Measurements from ENCODE around the gene CUEDC1. TPM values are rescaled to one million over a fixed set of nuclear protein-coding genes. Genes with fewer than 3 reads are reported as not detected.
A peak's percentile ranks its signal among the peaks of the same experiment; 100 is the strongest.

CUEDC1 gene
- total RNA-seq, 1 donor from 2014 or later = 76.1 TPM

GRCh38 chr17:57948169-57948554 is 7.0 kb downstream of the CUEDC1 start:
- H3K9me3 ChIP-seq = no peaks in the 10 kb centered on the region
- H3K4me1 ChIP-seq = peaks cover 11 to 60% of the 10 kb centered on the region in 2 donors
- H3K36me3 ChIP-seq = no peaks in the 10 kb centered on the region
- no peak for DNase-seq (ENCODE audit: low spot score in 2 of 2)
- intact Hi-C loops (cut with DNase I) = no loop called here
- H3K4me3 ChIP-seq = no peak overlapping the region
- peak overlapping the region; percentile 77 to 97 for H3K27ac ChIP-seq
- no peak for TF ChIP-seq CTCF (IDR thresholded peaks at IDR 0.05)
- H3K27me3 ChIP-seq = no peaks in the 10 kb centered on the region

- Histone ChIP-seq H3K9me3 (no peaks in the 10 kb centered on the region), H3K36me3 (no peaks in the 10 kb centered on the region), H3K27me3 (no peaks in the 10 kb centered on the region), H3K4me1 (peaks cover 11 to 64% of the 10 kb centered on the region in 2 donors), H3K27ac (peak overlapping the region; percentile 77 to 97), H3K4me3 (peak overlapping the region; percentile 37 to 54)
- no peak for TF ChIP-seq CTCF (IDR thresholded peaks at IDR 0.05)
- no peak for DNase-seq (ENCODE audit: low spot score in 2 of 2)
- intact Hi-C loops (cut with DNase I) = no loop called here
These were observed 7.8 kb downstream of the CUEDC1 start for GRCh38 chr17:57947369-57947768.

GRCh38 chr17:57946798-57947358 is 8.3 kb downstream of the CUEDC1 start:
- peak overlapping the region; percentile 77 to 97 for H3K27ac ChIP-seq
- peaks cover 11 to 67% of the 10 kb centered on the region in 2 donors for H3K4me1 ChIP-seq
- no peaks in the 10 kb centered on the region for H3K9me3 ChIP-seq
- H3K27me3 ChIP-seq = no peaks in the 10 kb centered on the region
- intact Hi-C loops (cut with DNase I) = no loop called here
- H3K36me3 ChIP-seq = no peaks in the 10 kb centered on the region
- no peak for DNase-seq (ENCODE audit: low spot score in 2 of 2)
- H3K4me3 ChIP-seq = peak overlapping the region; percentile 37 to 54
- no peak for TF ChIP-seq CTCF (IDR thresholded peaks at IDR 0.05)

- DNase-seq (ENCODE audit: low spot score in 2 of 2) = no peak
- Histone ChIP-seq H3K4me1 (peaks cover 11 to 66% of the 10 kb centered on the region in 2 donors), H3K27me3 (no peaks in the 10 kb centered on the region), H3K36me3 (no peaks in the 10 kb centered on the region), H3K9me3 (no peaks in the 10 kb centered on the region), H3K4me3 (peak overlapping the region; percentile 37 to 54), H3K27ac (peak overlapping the region; percentile 77 to 97)
- TF ChIP-seq CTCF (IDR thresholded peaks at IDR 0.05) = no peak
- intact Hi-C loops (cut with DNase I) = no loop called here
These were observed 9.0 kb downstream of the CUEDC1 start for GRCh38 chr17:57945996-57946797.

GRCh38 chr17:57944908-57945307 is 10.3 kb downstream of the CUEDC1 start:
- H3K4me3 ChIP-seq = no peak overlapping the region
- H3K27ac ChIP-seq = no peak overlapping the region
- no peak for DNase-seq (ENCODE audit: low spot score in 2 of 2)
- no peak for TF ChIP-seq CTCF (IDR thresholded peaks at IDR 0.05)
- no peaks in the 10 kb centered on the region for H3K27me3 ChIP-seq
- peaks cover 11 to 60% of the 10 kb centered on the region in 2 donors for H3K4me1 ChIP-seq
- no peaks in the 10 kb centered on the region for H3K9me3 ChIP-seq
- intact Hi-C loops (cut with DNase I) = no loop called here
- H3K36me3 ChIP-seq = no peaks in the 10 kb centered on the region
